ENCODE measurements around the gene TEC.

TEC gene

GRCh38 chr4:48255072-48255958 lies 14.3 kb downstream of the TEC start:
- Histone ChIP-seq H3K9ac (ENCODE audit: low read depth in 1 of 2, low read length in 2 of 2) (no peak overlapping the region), H3K4me1 (ENCODE audit: control insufficient read depth in 1 of 2, insufficient read depth in 2 of 2, low read length in 2 of 2) (peaks cover 0 to 18% of the 10 kb centered on the region in 2 donors), H3K27me3 (ENCODE audit: control insufficient read depth in 1 of 2, insufficient read depth in 2 of 2, low read length in 2 of 2) (no peaks in the 10 kb centered on the region), H3K9me3 (ENCODE audit: control insufficient read depth in 1 of 2, low read length in 2 of 2) (no peaks in the 10 kb centered on the region), H3K4me3 (ENCODE audit: low read depth in 1 of 2, low read length in 2 of 2) (no peak overlapping the region), H3K36me3 (ENCODE audit: control insufficient read depth in 1 of 2, insufficient read depth in 2 of 2, low read length in 2 of 2) (no peaks in the 10 kb centered on the region), H3K27ac (ENCODE audit: low read depth, low read length) (no peak overlapping the region)

DNA sequence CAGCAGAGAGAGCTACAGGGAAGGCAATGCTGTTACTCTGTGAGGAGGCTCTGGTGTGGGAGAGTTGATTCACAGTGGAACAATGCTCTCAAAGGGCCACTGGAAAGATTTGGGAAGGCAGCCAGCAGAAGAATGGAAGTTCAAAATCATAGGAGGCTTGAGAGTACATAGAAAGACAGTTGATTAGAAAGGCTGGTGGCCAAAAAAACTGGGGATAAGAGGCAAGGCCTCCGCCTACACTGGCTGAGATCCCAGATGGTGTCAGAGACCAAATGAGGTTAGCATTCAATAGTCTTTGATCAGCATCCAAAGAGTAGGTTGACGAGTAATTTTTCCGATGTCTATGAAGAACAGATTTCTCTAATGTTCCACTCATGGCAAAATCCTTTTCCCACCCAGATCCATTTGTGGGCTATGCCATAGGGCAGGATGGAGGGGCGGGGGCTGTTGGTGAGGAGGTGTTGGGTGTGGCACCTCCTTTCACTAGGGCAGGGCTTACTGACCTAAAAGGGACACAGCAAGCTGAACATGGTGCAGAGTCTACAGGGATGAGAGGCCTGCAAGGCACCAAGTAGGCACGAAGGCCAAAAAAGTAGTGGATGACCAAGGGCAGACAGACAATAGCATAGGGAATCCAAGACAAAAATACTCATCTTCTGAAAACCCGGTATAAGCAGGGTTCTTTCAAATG lies 15.1 kb downstream of the TEC start:
- H3K9ac ChIP-seq (ENCODE audit: low read depth in 1 of 2, low read length in 2 of 2), result no peak overlapping the region
- peaks cover 0 to 18% of the 10 kb centered on the region in 2 donors for H3K4me1 ChIP-seq (ENCODE audit: control insufficient read depth in 1 of 2, insufficient read depth in 2 of 2, low read length in 2 of 2)
- H3K9me3 ChIP-seq (ENCODE audit: control insufficient read depth in 1 of 2, low read length in 2 of 2), result no peaks in the 10 kb centered on the region
- H3K27ac ChIP-seq (ENCODE audit: low read depth, low read length), result no peak overlapping the region
- no peak overlapping the region for H3K4me3 ChIP-seq (ENCODE audit: low read depth in 1 of 2, low read length in 2 of 2)
- no peaks in the 10 kb centered on the region for H3K36me3 ChIP-seq (ENCODE audit: control insufficient read depth in 1 of 2, insufficient read depth in 2 of 2, low read length in 2 of 2)
- H3K27me3 ChIP-seq (ENCODE audit: control insufficient read depth in 1 of 2, insufficient read depth in 2 of 2, low read length in 2 of 2), result no peaks in the 10 kb centered on the region

- no peaks in the 10 kb centered on the region for H3K36me3 ChIP-seq (ENCODE audit: control insufficient read depth in 1 of 2, insufficient read depth in 2 of 2, low read length in 2 of 2)
- H3K27me3 ChIP-seq (ENCODE audit: control insufficient read depth in 1 of 2, insufficient read depth in 2 of 2, low read length in 2 of 2), result no peaks in the 10 kb centered on the region
- peaks cover 0 to 21% of the 10 kb centered on the region in 2 donors for H3K4me1 ChIP-seq (ENCODE audit: control insufficient read depth in 1 of 2, insufficient read depth in 2 of 2, low read length in 2 of 2)
- no peak overlapping the region for H3K9ac ChIP-seq (ENCODE audit: low read depth in 1 of 2, low read length in 2 of 2)
- no peak overlapping the region for H3K27ac ChIP-seq (ENCODE audit: low read depth, low read length)
- no peak overlapping the region for H3K4me3 ChIP-seq (ENCODE audit: low read depth in 1 of 2, low read length in 2 of 2)
- no peaks in the 10 kb centered on the region for H3K9me3 ChIP-seq (ENCODE audit: control insufficient read depth in 1 of 2, low read length in 2 of 2)
Observed at GRCh38 chr4:48252313-48252712, 17.3 kb downstream of the TEC start.

DNA sequence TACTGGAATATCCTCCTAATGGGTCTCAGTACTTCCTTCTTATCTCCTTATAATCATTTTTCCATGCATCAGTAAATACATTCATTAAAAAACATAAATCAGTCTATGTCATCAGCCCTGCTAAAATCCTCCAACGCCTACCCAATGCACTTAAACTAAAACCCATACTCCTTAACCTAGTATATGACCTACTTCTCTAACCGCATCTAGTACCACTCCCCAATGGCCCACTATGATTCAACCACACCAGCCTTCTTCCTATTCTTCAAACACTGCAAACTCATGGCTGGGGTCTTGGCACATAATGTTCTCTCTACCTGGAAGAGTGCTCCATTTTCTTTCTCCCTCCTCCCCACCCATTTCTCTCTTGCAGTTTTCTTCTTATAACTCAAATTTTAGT lies 18.7 kb downstream of the TEC start:
- no peak overlapping the region for H3K4me3 ChIP-seq (ENCODE audit: low read depth in 1 of 2, low read length in 2 of 2)
- H3K36me3 ChIP-seq (ENCODE audit: control insufficient read depth in 1 of 2, insufficient read depth in 2 of 2, low read length in 2 of 2), result no peaks in the 10 kb centered on the region
- no peaks in the 10 kb centered on the region for H3K27me3 ChIP-seq (ENCODE audit: control insufficient read depth in 1 of 2, insufficient read depth in 2 of 2, low read length in 2 of 2)
- no peak overlapping the region for H3K9ac ChIP-seq (ENCODE audit: low read depth in 1 of 2, low read length in 2 of 2)
- no peaks in the 10 kb centered on the region for H3K9me3 ChIP-seq (ENCODE audit: control insufficient read depth in 1 of 2, low read length in 2 of 2)
- H3K4me1 ChIP-seq (ENCODE audit: control insufficient read depth in 1 of 2, insufficient read depth in 2 of 2, low read length in 2 of 2), result peaks cover 0 to 21% of the 10 kb centered on the region in 2 donors
- no peak overlapping the region for H3K27ac ChIP-seq (ENCODE audit: low read depth, low read length)

- Histone ChIP-seq H3K36me3 (ENCODE audit: control insufficient read depth in 1 of 2, insufficient read depth in 2 of 2, low read length in 2 of 2) (no peaks in the 10 kb centered on the region), H3K9me3 (ENCODE audit: control insufficient read depth in 1 of 2, low read length in 2 of 2) (no peaks in the 10 kb centered on the region), H3K4me3 (ENCODE audit: low read depth in 1 of 2, low read length in 2 of 2) (no peak overlapping the region), H3K9ac (ENCODE audit: low read depth in 1 of 2, low read length in 2 of 2) (no peak overlapping the region), H3K27me3 (ENCODE audit: control insufficient read depth in 1 of 2, insufficient read depth in 2 of 2, low read length in 2 of 2) (no peaks in the 10 kb centered on the region), H3K27ac (ENCODE audit: low read depth, low read length) (no peak overlapping the region), H3K4me1 (ENCODE audit: control insufficient read depth in 1 of 2, insufficient read depth in 2 of 2, low read length in 2 of 2) (peaks cover 0 to 18% of the 10 kb centered on the region in 2 donors)
Observed at GRCh38 chr4:48250343-48250742, 19.3 kb downstream of the TEC start.

DNA sequence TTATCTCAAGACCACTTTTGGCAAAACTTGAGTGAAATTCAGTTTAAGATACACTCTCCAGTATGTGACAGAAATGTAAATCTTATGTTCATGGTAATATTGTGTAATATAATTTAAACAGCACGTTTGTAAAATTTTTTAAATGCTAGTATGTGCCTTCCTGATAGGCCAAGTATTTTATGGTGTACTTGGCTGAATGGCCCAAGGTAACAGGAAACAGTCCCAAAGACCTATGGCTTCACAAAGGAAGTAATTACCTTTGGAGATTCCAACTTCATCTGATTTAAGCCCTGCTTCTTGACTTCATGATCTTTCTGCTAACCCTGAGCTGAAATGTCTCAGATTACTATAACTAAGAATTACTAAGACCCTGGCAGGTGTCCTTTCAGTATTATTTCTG lies 20.3 kb downstream of the TEC start:
- H3K9me3 ChIP-seq (ENCODE audit: control insufficient read depth in 1 of 2, low read length in 2 of 2), result no peaks in the 10 kb centered on the region
- H3K4me1 ChIP-seq (ENCODE audit: control insufficient read depth in 1 of 2, insufficient read depth in 2 of 2, low read length in 2 of 2), result peaks cover 0 to 10% of the 10 kb centered on the region in 2 donors
- no peak overlapping the region for H3K4me3 ChIP-seq (ENCODE audit: low read depth in 1 of 2, low read length in 2 of 2)
- H3K27ac ChIP-seq (ENCODE audit: low read depth, low read length), result no peak overlapping the region
- H3K9ac ChIP-seq (ENCODE audit: low read depth in 1 of 2, low read length in 2 of 2), result no peak overlapping the region
- H3K27me3 ChIP-seq (ENCODE audit: control insufficient read depth in 1 of 2, insufficient read depth in 2 of 2, low read length in 2 of 2), result no peaks in the 10 kb centered on the region
- H3K36me3 ChIP-seq (ENCODE audit: control insufficient read depth in 1 of 2, insufficient read depth in 2 of 2, low read length in 2 of 2), result no peaks in the 10 kb centered on the region

- Histone ChIP-seq H3K36me3 (ENCODE audit: control insufficient read depth in 1 of 2, insufficient read depth in 2 of 2, low read length in 2 of 2) (no peaks in the 10 kb centered on the region), H3K27me3 (ENCODE audit: control insufficient read depth in 1 of 2, insufficient read depth in 2 of 2, low read length in 2 of 2) (no peaks in the 10 kb centered on the region), H3K4me1 (ENCODE audit: control insufficient read depth in 1 of 2, insufficient read depth in 2 of 2, low read length in 2 of 2) (peaks cover 0 to 3% of the 10 kb centered on the region in 2 donors), H3K27ac (ENCODE audit: low read depth, low read length) (no peak overlapping the region), H3K9me3 (ENCODE audit: control insufficient read depth in 1 of 2, low read length in 2 of 2) (no peaks in the 10 kb centered on the region), H3K4me3 (ENCODE audit: low read depth in 1 of 2, low read length in 2 of 2) (no peak overlapping the region), H3K9ac (ENCODE audit: low read depth in 1 of 2, low read length in 2 of 2) (no peak overlapping the region)
Observed at GRCh38 chr4:48248559-48248953, 21.1 kb downstream of the TEC start.

DNA sequence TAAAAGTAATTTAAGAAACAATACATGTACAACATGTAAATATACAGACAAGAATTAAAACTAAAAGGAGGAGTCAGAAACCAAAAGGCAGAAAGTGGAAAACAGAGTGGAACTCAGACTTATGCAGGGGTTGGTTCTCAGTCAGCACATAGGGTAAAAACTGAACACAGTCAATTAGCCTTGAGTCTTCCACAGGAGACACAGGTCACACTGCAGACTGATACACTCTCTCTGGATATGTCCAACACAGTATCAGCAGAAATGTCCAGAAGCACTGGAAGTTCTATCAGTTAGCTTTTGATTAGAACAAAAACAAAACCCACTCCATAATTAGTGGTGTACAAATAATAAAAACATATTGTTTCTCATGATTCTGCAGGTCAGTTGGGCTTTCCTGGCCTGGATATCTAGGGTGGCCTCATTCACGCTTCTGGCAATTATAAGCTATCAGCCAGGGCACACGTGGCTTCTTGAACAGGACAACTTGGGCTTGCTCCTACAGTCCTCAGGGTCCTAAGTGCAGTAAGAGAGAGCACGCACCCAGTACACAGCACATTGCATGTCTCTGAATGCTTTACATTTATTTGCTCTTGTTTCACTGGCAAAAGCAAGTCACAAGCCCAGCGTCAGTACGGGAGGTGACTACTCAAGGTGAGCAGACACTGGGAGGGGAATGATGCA lies 21.6 kb downstream of the TEC start:
- Histone ChIP-seq H3K27me3 (ENCODE audit: control insufficient read depth in 1 of 2, insufficient read depth in 2 of 2, low read length in 2 of 2) (no peaks in the 10 kb centered on the region), H3K27ac (ENCODE audit: low read depth, low read length) (no peak overlapping the region), H3K9ac (ENCODE audit: low read depth in 1 of 2, low read length in 2 of 2) (no peak overlapping the region), H3K4me3 (ENCODE audit: low read depth in 1 of 2, low read length in 2 of 2) (no peak overlapping the region), H3K4me1 (ENCODE audit: control insufficient read depth in 1 of 2, insufficient read depth in 2 of 2, low read length in 2 of 2) (peaks cover 0 to 3% of the 10 kb centered on the region in 2 donors), H3K9me3 (ENCODE audit: control insufficient read depth in 1 of 2, low read length in 2 of 2) (no peaks in the 10 kb centered on the region), H3K36me3 (ENCODE audit: control insufficient read depth in 1 of 2, insufficient read depth in 2 of 2, low read length in 2 of 2) (no peaks in the 10 kb centered on the region)

- H3K9ac ChIP-seq (ENCODE audit: low read depth in 1 of 2, low read length in 2 of 2), result no peak overlapping the region
- no peaks in the 10 kb centered on the region for H3K27me3 ChIP-seq (ENCODE audit: control insufficient read depth in 1 of 2, insufficient read depth in 2 of 2, low read length in 2 of 2)
- H3K36me3 ChIP-seq (ENCODE audit: control insufficient read depth in 1 of 2, insufficient read depth in 2 of 2, low read length in 2 of 2), result no peaks in the 10 kb centered on the region
- H3K4me3 ChIP-seq (ENCODE audit: low read depth in 1 of 2, low read length in 2 of 2), result no peak overlapping the region
- peaks cover 0 to 3% of the 10 kb centered on the region in 2 donors for H3K4me1 ChIP-seq (ENCODE audit: control insufficient read depth in 1 of 2, insufficient read depth in 2 of 2, low read length in 2 of 2)
- H3K27ac ChIP-seq (ENCODE audit: low read depth, low read length), result no peak overlapping the region
- H3K9me3 ChIP-seq (ENCODE audit: control insufficient read depth in 1 of 2, low read length in 2 of 2), result no peaks in the 10 kb centered on the region
Observed at GRCh38 chr4:48247142-48247877, 22.3 kb downstream of the TEC start.

Measured in duodenal mucosa (tissue), 2 donors.